Activated B cell treated with CpG ODN at 0.5 μM for 24 hours (primary cell): ENCODE data around the gene ATPAF2. TPM values are rescaled to one million over a fixed set of nuclear protein-coding genes. Genes with fewer than 3 reads are reported as not detected.

ENCODE experiments used
- ATAC-seq: fragments of 200-7000 bp; cut with Tn5 transposase; one replicate; pipeline ENCODE4 v1.10.0; 2021; ENCODE audit warnings: low read depth, mild to moderate bottlenecking, moderate library complexity
- CTCF ChIA-PET: fragments of 350-600 bp; sonication (Branson Sonifier 250); formaldehyde crosslinking; loops from one replicate; lab custom pipeline; 2021; ENCODE audit warnings: antibody characterized with exemption; lab: Charles Lee
- POLR2A ChIA-PET: fragments of 350-600 bp; sonication (Branson Sonifier 250); formaldehyde crosslinking; loops from one replicate; lab custom pipeline; 2021; ENCODE audit warnings: antibody characterized with exemption; lab: Charles Lee
- DNase-seq: peaks from one replicate; pipeline ENCODE4 v3.0.0; 2022
- H3K27ac Mint-ChIP-seq: one replicate; pipeline ENCODE4 v1.8.0; 2020; ENCODE audit warnings: mixed read lengths
- H3K27me3 Mint-ChIP-seq: one replicate; pipeline ENCODE4 v1.8.0; 2021; ENCODE audit warnings: mixed read lengths
- H3K36me3 Mint-ChIP-seq: one replicate; pipeline ENCODE4 v1.8.0; 2021; ENCODE audit warnings: low read depth, mixed read lengths
- H3K4me1 Mint-ChIP-seq: one replicate; pipeline ENCODE4 v1.8.0; 2021; ENCODE audit warnings: mixed read lengths
- H3K4me3 Mint-ChIP-seq: one replicate; pipeline ENCODE4 v1.8.0; 2020; ENCODE audit warnings: mild to moderate bottlenecking, mixed read lengths
- H3K9me3 Mint-ChIP-seq: one replicate; pipeline ENCODE4 v1.8.0; 2020; ENCODE audit warnings: mixed read lengths
- intact Hi-C: fragments of 100-400 bp; cut with micrococcal nuclease; formaldehyde crosslinking; loops from one replicate; pipeline ENCODE4 v1.15.1; 2024
- total RNA-seq: library from RNA; stranded (reverse); gene quantifications from 2 replicates; pipeline ENCODE4 v1.2.3, GENCODE V29; 2022
- TF ChIP-seq, protein P1 (sequence below): fragments of 200-600 bp; IDR thresholded peaks from one replicate; pipeline ENCODE4 v1.8.0; 2022; ENCODE audit warnings: antibody characterized with exemption, mild to moderate bottlenecking

ATPAF2 gene
- total RNA-seq, 1 donor from 2014 or later = 69.1 TPM

DNA sequence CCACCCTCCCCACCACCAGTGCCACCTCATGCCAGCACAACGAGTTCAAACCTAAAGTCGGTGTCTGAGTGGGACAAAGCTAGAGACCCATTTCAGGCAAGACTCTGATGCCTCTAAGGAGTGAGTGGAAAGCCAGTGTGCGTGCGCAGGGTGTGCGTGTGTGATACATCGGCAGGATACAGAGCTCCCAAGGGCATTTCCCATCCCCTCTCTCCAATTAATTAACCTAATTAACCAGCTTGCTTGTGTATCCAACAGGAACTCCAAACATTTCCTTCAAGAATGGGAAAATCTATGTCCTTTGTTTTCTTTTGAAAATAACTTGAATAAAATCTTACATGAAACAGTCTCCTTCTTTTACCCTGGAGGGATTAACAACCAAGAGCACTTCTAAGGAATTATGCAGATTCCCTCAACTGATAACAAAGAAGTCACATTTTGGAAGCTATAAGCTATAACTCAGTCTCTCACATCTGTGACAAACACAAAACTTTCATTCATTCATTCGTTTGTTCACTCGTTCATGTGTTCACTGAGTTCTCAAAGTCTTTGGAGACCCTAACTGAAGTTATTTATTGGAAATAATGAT lies 9.9 kb downstream of the ATPAF2 start:
- ChIA-PET CTCF (no interaction called here), POLR2A (interaction anchor here (0.7 kb wide), 1 partner anchor 13 kb away, joined by 15 read pairs; no protein-coding TSS in a partner anchor)
- H3K9me3 Mint-ChIP-seq = no peaks in the 10 kb centered on the region
- H3K36me3 Mint-ChIP-seq = peaks cover 37% of the 10 kb centered on the region
- DNase-seq = no peak
- no peaks in the 10 kb centered on the region for H3K27me3 Mint-ChIP-seq
- TF ChIP-seq, protein P1, sequence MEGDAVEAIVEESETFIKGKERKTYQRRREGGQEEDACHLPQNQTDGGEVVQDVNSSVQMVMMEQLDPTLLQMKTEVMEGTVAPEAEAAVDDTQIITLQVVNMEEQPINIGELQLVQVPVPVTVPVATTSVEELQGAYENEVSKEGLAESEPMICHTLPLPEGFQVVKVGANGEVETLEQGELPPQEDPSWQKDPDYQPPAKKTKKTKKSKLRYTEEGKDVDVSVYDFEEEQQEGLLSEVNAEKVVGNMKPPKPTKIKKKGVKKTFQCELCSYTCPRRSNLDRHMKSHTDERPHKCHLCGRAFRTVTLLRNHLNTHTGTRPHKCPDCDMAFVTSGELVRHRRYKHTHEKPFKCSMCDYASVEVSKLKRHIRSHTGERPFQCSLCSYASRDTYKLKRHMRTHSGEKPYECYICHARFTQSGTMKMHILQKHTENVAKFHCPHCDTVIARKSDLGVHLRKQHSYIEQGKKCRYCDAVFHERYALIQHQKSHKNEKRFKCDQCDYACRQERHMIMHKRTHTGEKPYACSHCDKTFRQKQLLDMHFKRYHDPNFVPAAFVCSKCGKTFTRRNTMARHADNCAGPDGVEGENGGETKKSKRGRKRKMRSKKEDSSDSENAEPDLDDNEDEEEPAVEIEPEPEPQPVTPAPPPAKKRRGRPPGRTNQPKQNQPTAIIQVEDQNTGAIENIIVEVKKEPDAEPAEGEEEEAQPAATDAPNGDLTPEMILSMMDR = no peak
- intact Hi-C loops = no loop called here
- no peak for ATAC-seq
- peaks cover 25% of the 10 kb centered on the region for H3K4me1 Mint-ChIP-seq
- no peak overlapping the region for H3K4me3 Mint-ChIP-seq
- H3K27ac Mint-ChIP-seq = no peak overlapping the region

DNA sequence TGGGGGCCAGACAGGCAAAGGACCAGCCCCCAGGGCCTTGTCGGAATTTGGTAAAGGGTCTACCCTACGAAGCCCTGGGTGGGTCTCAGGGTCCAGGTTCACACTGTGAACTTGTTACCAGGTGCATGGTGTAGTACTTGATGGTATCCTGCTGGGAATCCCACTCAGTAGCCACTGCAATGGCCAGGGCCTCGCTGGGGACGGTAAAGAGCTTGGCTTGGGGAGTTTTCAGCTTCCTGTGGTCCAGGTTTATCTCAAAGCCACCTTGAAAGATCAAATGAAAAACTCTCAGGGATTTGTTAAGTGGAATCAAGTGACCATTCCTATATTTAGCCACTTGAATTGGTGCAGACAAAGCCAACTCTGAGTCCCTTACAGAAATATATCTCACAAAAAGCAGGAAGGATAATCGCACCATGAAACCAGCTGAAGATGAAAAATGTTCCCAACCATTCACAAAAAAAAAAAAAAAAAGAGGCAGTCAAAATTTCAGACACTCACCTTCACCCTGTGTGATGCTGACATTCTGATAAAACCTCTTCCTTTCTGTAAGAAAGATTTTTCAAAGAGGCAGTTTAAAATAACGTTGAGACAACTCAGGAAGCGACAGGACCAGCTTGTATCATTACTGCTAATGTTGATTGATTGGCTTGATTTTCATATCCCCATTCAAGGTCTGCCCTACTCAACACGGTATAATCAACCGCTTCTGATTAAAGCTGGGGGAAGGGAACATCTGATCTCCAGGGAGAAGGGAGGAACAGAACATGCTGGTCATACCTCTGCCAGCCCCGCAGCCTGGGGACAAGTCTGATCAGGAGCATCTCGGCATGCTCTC lies 10.6 kb downstream of the ATPAF2 start:
- Mint-ChIP-seq H3K9me3 (no peaks in the 10 kb centered on the region), H3K4me1 (peaks cover 19% of the 10 kb centered on the region), H3K27me3 (no peaks in the 10 kb centered on the region), H3K27ac (no peak overlapping the region), H3K36me3 (peaks cover 44% of the 10 kb centered on the region), H3K4me3 (no peak overlapping the region)
- intact Hi-C loops = no loop called here
- ATAC-seq = no peak
- TF ChIP-seq, protein P1 = no peak
- CTCF ChIA-PET = no interaction called here
- POLR2A ChIA-PET = no interaction called here
- no peak for DNase-seq

DNA sequence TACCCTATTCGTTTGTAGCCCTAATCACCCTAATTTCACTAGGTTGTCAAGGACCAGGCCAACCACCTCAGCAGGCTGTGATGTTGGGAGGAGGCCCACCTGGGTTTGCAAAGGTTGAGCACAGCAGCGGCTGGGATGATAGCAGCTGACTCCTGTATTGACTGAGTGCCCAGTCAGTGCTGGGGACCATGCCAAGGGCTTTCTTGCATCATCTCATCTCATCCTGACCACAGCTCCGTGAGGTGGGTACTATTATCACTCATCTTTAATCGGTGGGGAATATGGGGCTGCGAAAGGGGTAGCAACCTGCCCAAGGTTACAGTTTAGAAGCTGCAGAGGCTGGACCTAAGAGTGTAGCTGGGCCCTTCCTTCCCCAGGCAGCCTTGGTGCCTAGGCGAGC lies 11.7 kb downstream of the ATPAF2 start:
- Mint-ChIP-seq H3K4me1 (peaks cover 10% of the 10 kb centered on the region), H3K36me3 (peaks cover 46% of the 10 kb centered on the region), H3K4me3 (no peak overlapping the region), H3K9me3 (no peaks in the 10 kb centered on the region), H3K27ac (no peak overlapping the region), H3K27me3 (no peaks in the 10 kb centered on the region)
- TF ChIP-seq, protein P1 = no peak
- DNase-seq (no peak), ATAC-seq (no peak)
- ChIA-PET POLR2A (no interaction called here), CTCF (no interaction called here)
- intact Hi-C loops = no loop called here

DNA sequence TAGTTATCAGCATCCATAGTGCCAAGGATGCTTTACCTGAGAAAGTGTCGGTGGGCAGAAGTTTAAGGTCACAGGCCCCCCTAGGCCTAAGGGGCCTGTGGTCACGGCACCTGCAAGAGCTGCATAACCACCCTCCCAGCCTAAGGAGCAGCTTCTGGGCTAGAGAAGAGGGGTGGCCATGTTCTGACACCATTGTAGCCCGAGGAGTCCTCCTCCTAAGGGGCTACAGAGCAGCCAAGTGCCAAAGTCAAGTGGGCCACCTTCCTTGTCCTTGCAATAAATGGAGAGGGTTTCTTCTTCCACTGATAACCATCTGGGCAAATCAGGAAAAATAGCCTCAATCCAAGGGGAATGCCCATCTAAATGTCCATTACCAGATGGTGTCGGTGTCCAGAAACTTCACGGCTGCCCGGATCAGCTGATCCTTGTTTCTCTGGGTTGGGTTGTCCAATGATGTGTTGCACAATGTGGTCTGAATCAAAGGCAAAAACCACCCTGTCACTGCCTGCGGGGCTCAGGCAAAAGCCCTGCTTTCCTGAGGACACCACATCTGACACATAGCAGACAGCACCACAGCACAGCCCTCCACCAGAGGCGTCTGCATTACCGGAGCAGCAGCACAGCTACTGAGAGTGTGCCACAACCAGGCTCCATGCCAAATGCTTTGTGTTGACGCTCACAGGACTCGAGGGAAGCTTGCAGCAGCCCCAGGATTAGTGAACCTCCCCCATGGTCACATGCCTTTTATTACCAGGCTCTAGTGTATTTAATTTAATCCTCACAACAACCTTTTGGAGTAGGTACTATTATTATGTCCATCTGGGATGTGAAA lies 12.8 kb downstream of the ATPAF2 start:
- TF ChIP-seq, protein P1 = no peak
- POLR2A ChIA-PET = interaction anchor here (0.6 kb wide), 1 partner anchor 10 kb away, joined by 4 read pairs; no protein-coding TSS in a partner anchor
- Mint-ChIP-seq H3K27ac (no peak overlapping the region), H3K4me3 (no peak overlapping the region), H3K9me3 (no peaks in the 10 kb centered on the region), H3K4me1 (peaks cover 3% of the 10 kb centered on the region), H3K27me3 (no peaks in the 10 kb centered on the region), H3K36me3 (peaks cover 50% of the 10 kb centered on the region)
- CTCF ChIA-PET = no interaction called here
- ATAC-seq = no peak
- intact Hi-C loops = no loop called here
- DNase-seq = no peak
